Cardiac fibroblast (primary cell): Measurements from ENCODE around the gene GPR32.
A peak's percentile ranks its signal among the peaks of the same experiment; 100 is the strongest.
"Not testable (repeated sequence)": the region's sequence is repeated elsewhere in the genome, so short reads cannot be mapped to it uniquely, and the experiment has no call there.

Experiments used
- DNase-seq, 2 donors: peaks; one replicate each; pipeline versions ENCODE4 v3.0.0 to v3.0.0-alpha.2; 2010; ENCODE audit warnings: low read depth in 2 of 2
- H3K4me3 ChIP-seq, 2 donors: replicated peaks in 1 of 2; 1 replicate in 1 of 2; 2 replicates in 1 of 2; pipeline ENCODE4 v1.5.1; 2011; ENCODE audit warnings: low read depth in 2 of 2, low read length in 2 of 2, mild to moderate bottlenecking in 2 of 2, moderate library complexity in 1 of 2
- CTCF ChIP-seq: IDR thresholded peaks from one replicate; pipeline ENCODE4 v1.5.1; 2011; ENCODE audit warnings: low read depth, mild to moderate bottlenecking, low read length, inconsistent platforms

GPR32 gene

DNA sequence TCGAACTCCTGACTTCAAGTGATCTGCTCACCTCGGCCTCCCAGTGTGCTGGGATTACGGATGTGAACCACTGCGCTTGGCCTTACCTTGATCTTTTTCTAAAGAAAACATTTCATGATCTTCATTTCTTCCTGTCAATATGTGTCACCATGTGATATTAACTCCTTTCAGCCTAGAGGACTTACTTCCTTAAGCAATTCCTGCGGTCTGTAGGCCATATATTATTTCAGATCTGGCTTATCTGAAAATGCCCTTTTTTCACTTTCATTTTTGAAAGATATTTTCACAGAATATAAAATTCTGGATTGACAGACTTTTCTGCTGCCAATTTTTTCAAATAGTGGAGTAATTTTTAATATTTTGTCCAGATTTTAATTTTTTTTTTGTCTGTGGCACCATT, 2.0 kb upstream of the GPR32 start:
- no peak for TF ChIP-seq CTCF
- DNase-seq, result no peak
- no peak overlapping the region for H3K4me3 ChIP-seq

DNA sequence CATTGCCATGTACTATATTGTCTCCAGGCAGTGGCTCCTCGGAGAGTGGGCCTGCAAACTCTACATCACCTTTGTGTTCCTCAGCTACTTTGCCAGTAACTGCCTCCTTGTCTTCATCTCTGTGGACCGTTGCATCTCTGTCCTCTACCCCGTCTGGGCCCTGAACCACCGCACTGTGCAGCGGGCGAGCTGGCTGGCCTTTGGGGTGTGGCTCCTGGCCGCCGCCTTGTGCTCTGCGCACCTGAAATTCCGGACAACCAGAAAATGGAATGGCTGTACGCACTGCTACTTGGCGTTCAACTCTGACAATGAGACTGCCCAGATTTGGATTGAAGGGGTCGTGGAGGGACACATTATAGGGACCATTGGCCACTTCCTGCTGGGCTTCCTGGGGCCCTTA, 624 bp downstream of the GPR32 start:
- no peak for TF ChIP-seq CTCF
- no peak for DNase-seq
- H3K4me3 ChIP-seq, result no peak overlapping the region

DNA sequence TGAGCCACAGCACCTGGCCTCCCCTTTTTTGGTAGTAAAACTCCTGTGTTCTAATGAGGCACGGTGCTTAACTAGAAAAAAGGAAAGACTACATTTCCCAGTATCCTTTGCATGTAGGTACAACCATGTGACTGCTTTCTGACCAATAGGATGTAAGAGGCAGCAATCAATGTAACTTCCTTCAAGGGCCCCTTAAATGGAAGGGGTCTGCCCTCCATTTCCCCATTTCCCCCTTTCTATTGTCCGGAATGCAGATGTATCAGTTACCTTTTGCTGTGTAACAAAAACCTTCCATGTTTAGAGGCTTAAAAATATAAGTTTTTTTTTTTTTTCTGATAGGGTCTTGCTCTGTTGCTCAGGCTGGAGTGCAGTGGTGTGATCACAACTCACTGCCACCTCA, 2.2 kb downstream of the GPR32 start:
- H3K4me3 ChIP-seq, result no peak overlapping the region
- no peak for TF ChIP-seq CTCF
- DNase-seq, result peak; percentile 20 to 48

- H3K4me3 ChIP-seq, DNase-seq: not testable (repeated sequence)
Observed at GRCh38 chr19:50772912-50773311, 2.6 kb downstream of the GPR32 start.

DNA sequence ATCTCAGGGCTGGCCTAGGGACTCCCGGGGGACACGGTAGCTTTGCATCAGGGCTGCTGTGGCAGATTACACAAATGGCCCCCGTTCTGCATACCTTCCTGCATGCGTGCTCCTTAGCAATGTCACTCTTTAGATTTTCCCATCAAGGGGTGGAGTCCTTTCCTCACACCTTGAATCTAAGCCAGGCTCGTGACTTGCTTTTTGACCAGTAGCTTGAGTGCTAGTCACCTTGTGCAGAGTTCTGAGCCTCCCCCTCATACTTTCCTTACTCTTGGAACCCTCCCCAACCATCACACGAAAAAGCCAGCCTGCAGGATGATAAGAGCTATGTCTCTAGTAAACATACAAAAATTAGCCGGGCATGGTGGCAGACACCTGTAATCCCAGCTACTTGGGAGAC, 3.2 kb downstream of the GPR32 start:
- DNase-seq, H3K4me3 ChIP-seq: not testable (repeated sequence)

DNA sequence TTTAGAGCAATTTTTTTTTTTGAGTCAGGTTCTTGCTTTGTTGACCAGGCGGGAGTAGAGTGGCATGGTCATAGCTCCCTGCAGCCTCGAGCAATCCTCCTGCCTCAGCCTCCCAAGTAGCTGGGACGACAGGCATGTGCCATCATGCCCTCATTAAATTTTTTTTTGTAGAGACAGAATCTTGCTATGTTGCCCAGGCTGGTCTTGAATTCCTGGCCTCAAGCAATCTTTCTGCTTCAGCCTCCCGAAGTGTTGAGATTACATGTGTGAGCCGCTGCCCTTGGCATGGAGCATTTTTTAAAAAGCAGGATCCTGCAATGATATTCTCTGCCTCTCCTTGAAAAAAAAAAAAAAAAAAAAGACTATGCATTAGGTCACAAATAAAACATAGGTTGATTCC, 5.9 kb downstream of the GPR32 start:
- no peak overlapping the region for H3K4me3 ChIP-seq
- no peak for TF ChIP-seq CTCF
- DNase-seq, result no peak

GRCh38 chr19:50777261-50777660, 7.0 kb downstream of the GPR32 start:
- no peak overlapping the region for H3K4me3 ChIP-seq
- DNase-seq, result no peak
- no peak for TF ChIP-seq CTCF

GRCh38 chr19:50777830-50778303, 7.6 kb downstream of the GPR32 start:
- TF ChIP-seq CTCF, result no peak
- DNase-seq, result peak in 1 of 2 donors; percentile 21
- no peak overlapping the region for H3K4me3 ChIP-seq
